HG03025 (cell line): ENCODE data around the gene ALG2.
"Not testable (repeated sequence)": the region's sequence is repeated elsewhere in the genome, so short reads cannot be mapped to it uniquely, and the experiment has no call there.

Source experiments
- ATAC-seq: cut with Tn5 transposase; IDR thresholded peaks from one replicate; pipeline ENCODE4 v1.9.1; 2021; ENCODE audit warnings: mild to moderate bottlenecking, moderate library complexity; ENCODE audit not compliant: unreplicated experiment, low FRiP score

Gene ALG2

DNA sequence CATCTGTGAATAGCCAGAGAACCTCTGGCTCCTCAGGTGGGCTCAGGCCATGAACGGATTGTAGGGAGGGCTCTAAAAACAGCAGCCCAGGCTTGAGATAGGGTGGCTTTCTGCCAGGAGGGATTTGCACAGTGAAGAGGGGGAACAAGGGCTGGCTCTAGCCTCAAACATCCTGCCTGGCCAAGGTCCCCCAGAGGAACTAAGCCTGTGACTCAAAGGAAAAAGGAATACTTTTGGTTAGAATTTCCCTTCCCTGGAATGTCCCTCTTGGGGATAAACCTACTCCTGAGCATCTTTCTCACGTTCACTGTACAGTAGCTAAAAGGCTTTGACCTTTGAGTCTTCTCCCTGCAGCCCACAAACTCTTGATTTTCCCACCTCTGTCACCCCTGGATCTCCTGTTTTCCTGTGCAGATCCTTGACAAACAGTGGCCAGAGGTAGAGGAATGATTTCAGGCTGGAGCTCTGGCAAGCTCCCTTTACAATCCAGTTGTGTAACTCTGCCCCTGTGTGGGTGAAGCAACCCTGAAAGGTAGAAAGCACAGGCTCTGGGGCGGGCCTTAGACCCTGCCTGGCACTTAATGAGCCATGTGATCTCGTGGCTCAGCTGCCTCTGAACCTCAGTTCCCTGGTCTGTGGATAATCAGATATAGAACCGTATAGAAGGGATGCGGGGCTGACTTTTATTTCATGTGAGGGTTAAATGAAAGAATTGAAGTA, 17.8 kb upstream of the ALG2 start:
- ATAC-seq: no peak

- no peak for ATAC-seq
Measured at GRCh38 chr9:99238331-99238730, 16.6 kb upstream of the ALG2 start.

DNA sequence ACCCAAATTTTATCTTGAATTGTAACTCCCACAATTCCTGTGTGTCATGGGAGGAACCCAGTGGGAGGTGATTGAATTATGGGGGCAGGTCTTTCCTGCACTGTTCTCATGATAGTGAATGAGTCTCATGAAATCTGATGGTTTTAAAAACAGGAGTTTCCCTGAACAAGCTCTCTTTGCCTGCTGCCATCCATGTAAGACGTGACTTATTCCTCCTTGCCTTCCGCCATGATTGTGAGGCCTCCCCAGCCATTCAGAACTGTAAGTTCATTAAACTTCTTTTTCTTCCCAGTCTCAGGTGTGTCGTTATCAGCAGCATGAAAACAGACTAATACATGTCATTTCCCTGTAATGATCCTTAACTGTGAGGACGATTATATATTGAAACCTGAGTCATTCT, 16.1 kb upstream of the ALG2 start:
- not testable (repeated sequence) for ATAC-seq

GRCh38 chr9:99237356-99237755, 15.6 kb upstream of the ALG2 start:
- ATAC-seq: no peak

DNA sequence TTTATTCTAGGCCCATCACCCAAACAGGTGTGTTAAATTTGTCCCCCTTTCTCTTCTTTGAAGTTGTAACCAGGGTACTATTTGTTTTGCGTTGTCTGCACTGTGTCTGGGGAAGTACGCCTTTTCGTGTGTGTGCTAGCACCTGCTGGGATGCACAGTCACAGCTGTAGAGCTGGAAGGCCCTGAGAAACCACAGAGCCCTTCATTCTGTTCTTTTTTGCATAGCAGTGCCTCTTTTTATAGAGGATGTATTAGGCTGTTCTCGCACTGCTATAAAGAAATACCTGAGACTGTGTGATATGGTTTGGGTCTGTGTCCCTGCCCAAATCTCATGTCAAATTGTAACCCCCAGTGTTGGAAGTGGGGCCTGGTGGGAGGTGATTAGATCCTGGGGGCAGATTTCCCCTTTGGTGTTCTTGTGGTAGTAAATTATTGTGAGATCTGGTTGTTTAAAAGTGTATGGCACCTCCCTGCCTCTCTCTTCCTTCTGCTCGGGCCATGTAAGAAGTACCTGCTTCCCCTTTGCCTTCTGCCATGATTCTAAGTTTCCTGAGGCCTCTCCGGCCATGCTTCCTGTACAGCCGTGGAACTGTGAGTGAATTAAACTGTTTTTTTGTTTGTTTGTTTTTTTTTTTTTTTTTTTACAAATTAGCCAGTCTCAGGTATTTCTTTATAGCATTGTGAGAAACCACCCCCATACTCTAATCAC, 14.3 kb upstream of the ALG2 start:
- ATAC-seq: peak; percentile 94

DNA sequence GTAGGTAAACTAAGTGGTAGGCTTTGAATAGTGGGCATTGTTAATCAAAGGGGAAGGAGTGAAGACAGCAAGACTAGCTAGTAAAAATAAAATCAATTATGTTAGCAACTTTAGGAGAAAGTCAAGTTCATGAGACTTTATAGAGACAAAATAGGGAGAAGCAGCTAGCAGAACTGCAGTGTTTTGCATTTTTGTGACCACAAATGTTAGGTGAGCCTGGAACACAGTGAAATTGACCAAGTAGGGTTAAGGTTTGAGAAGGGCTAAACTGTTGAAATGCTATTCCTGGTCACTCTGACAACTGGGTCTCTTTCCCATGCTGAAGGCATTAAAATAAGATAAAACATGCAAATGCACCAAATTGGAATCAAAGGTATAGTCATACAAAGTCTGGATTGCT, 13.3 kb upstream of the ALG2 start:
- ATAC-seq: no peak

- ATAC-seq: no peak
Measured at GRCh38 chr9:99234618-99235017, 12.9 kb upstream of the ALG2 start.

- ATAC-seq: no peak
Measured at GRCh38 chr9:99231711-99232110, 10.0 kb upstream of the ALG2 start.

DNA sequence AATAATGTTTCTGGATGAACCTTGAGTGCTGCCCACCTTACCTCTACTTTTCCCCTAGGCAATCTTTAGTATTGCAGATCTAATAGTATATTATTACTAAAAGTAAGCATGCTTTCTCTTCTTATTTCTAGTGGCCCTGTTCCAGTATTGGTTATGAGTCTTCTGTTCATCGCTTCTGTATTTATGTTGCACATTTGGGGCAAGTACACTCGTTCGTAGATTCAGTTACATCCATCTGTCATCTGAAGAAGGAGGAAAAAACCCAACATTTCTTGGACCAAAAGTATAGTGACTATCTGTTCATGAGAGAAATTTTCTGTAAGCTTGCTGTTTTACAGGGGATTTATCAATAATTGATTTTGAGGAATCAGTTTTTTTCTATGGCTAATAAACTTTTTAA, 8.5 kb upstream of the ALG2 start:
- no peak for ATAC-seq

DNA sequence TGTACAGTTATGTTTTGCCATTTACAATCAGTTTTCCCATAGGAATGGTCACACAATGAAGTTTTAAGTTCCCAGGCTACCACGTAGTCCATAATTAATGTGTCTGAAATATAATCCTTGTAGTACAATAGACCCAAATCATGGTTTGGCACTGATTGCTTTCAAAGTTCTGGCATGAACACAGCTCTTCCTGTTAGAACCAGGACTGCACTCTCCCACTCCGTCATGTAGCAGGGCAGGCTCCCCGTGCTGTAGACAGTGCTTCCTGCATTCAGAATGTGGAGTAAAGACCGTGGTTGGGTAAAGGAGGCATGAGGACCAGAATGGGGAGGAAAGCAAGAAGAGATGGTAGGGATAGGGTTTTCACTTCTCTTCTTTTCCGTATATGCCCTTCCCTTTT, 4.3 kb upstream of the ALG2 start:
- no peak for ATAC-seq

DNA sequence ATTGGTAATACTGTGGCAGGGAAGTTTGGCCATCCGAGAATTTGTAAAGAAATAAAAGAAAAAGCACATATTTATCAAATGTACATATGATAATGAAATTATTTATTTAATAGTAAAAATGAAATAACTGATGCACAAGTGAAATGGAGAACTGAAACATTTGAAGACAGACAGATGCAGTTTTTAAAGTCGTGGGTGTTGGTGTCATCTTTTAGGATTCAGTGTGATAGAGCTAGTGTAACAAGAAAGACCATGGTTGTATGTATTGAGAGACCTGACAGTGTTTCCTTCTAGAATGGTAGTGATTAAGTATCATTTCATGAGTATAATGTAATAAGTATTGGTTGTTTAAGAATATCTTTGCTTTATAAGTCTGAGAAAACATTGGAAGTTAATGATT, 2.7 kb upstream of the ALG2 start:
- no peak for ATAC-seq

GRCh38 chr9:99222416-99223270, 901 bp upstream of the ALG2 start:
- peak; percentile 27 for ATAC-seq

- ATAC-seq: no peak
Measured at GRCh38 chr9:99221266-99221620, 499 bp downstream of the ALG2 start.

DNA sequence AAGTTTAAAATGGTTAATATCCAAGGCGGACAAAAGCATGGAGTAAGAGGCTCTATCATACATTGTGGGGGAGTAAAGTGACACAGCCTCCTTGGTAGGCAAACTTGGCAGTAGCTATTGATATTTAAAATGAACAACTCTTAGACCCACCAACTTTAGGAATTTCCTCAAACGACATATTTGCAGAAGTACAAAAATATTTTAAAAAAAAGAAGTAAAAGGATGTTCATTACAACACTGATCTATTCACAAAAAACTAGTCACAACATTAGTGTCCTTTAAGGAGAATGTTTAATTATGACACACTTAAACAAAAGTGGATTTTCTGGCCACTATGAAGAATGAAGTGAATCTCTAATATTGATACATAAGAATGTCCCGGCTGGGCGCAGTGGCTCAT, 1.7 kb downstream of the ALG2 start:
- no peak for ATAC-seq

DNA sequence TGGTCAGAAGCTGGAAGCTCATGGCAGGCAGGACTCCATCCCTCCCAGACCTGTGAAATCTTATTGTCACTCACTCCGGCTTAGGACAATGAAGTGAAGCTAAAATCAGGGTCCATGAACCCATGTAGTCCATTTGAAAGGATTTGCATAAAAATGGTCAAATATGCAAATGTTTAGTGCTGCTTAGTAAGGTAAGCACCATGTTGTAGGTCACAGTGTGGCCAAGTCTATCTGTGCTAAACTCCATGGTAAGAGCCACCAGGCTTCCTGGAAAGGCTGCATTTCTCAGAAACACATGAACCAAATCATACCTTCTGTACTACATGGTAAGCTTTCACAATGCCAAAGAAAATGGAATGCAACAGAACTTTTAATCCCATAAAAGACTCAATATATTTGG, 5.7 kb downstream of the ALG2 start:
- ATAC-seq: no peak

GRCh38 chr9:99213197-99213596, 8.5 kb downstream of the ALG2 start:
- no peak for ATAC-seq

- no peak for ATAC-seq
Measured at GRCh38 chr9:99211746-99212145, 10.0 kb downstream of the ALG2 start.

GRCh38 chr9:99210572-99210971, 11.2 kb downstream of the ALG2 start:
- ATAC-seq: no peak

GRCh38 chr9:99201603-99202002, 20.1 kb downstream of the ALG2 start:
- no peak for ATAC-seq

DNA sequence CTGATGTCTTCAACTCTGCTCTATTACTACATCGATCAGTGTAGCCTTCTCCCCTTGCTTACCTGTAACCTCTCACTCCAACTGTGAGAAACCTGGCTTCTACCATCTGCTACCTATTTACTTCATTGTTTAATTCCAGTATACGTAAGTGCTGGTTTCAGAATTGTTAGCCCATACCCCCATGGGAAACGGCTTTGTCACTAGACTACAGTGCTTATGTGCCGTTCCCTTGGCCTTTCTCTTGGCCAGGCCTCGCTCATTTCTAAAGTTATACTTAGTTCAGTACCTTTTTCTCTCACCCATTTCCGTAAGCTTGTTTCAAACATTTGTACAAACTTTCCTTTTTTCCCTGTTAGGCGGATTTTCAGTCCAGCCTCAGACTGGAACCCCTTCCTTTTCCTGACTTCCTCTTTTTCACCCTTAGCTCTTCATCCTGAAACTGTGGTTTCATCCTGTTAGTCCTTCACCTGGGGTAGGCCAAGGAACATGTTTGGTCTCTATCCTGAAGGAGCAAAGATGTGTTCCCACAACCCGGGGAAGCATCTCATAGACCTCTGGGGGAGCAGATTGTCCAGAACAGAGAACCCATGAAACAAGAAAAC, 21.7 kb downstream of the ALG2 start:
- no peak for ATAC-seq

DNA sequence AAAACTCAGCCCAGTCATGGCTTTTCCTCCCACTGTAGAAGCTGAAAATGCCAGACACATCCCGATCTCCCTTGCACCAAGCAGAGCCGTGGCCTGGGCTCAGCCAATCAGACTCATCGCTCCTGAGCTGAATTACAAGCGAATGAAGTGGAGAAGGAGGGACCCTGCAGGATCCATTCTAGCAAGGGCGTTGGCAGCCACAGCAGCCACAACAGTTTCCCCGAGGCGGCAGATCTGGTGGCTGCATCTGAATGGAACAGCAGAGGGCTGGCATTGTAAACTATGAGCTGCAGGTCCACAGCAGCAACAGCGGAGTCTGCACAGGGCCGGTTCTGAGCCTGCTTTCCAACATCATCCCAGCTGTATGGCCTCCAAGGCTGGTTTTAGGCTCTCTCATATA, 23.8 kb downstream of the ALG2 start:
- ATAC-seq: no peak
